Duodenal mucosa (tissue), 2 donors: Measurements from ENCODE around the gene CELF4.

Experiments used
- H3K27ac ChIP-seq: one replicate; pipeline ENCODE4 v1.7.0; 2013; ENCODE audit warnings: low read depth, low read length
- H3K27me3 ChIP-seq, 2 donors: one replicate each; pipeline ENCODE4 v1.7.0; 2013; ENCODE audit warnings: low read length in 2 of 2, control low read depth in 1 of 2; ENCODE audit not compliant: insufficient read depth in 2 of 2, control insufficient read depth in 1 of 2
- H3K36me3 ChIP-seq, 2 donors: one replicate each; pipeline ENCODE4 v1.7.0; 2013; ENCODE audit warnings: low read length in 2 of 2, control low read depth in 1 of 2; ENCODE audit not compliant: insufficient read depth in 2 of 2, control insufficient read depth in 1 of 2
- H3K4me1 ChIP-seq, 2 donors: one replicate each; pipeline ENCODE4 v1.7.0; 2013; ENCODE audit warnings: low read length in 2 of 2, control low read depth in 1 of 2; ENCODE audit not compliant: insufficient read depth in 2 of 2, control insufficient read depth in 1 of 2
- H3K4me3 ChIP-seq, 2 donors: one replicate each; pipeline ENCODE4 v1.7.0; 2013; ENCODE audit warnings: low read length in 2 of 2, low read depth in 1 of 2
- H3K9ac ChIP-seq, 2 donors: one replicate each; pipeline ENCODE4 v1.7.0; 2013; ENCODE audit warnings: low read length in 2 of 2, low read depth in 1 of 2
- H3K9me3 ChIP-seq, 2 donors: one replicate each; pipeline ENCODE4 v1.7.0; 2013; ENCODE audit warnings: low read length in 2 of 2, control low read depth in 1 of 2; ENCODE audit not compliant: control insufficient read depth in 1 of 2

The CELF4 gene

DNA sequence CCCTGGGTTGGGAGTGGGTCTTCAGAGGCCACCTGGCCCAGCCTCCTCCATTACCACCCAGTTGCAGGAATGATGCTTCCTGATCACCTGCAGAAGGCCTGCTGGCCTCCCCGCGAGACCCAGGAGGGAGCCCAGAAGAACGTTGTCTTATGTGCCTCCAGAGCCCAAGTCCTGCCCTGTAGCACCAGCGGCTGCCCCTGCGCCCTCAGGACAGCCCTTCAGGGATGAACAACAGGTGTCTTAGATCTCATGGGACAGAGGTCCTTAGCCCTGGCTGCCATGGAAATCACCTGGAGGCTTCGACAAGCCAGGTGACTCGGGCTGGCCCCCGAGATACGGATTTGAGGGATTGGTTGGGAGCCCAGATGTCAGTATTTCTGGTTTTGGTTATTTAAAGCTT lies 278.8 kb downstream of the CELF4 start:
- Histone ChIP-seq H3K27ac (no peak overlapping the region), H3K36me3 (no peaks in the 10 kb centered on the region), H3K4me3 (no peak overlapping the region), H3K27me3 (no peaks in the 10 kb centered on the region), H3K9me3 (no peaks in the 10 kb centered on the region), H3K9ac (no peak overlapping the region), H3K4me1 (no peaks in the 10 kb centered on the region)

DNA sequence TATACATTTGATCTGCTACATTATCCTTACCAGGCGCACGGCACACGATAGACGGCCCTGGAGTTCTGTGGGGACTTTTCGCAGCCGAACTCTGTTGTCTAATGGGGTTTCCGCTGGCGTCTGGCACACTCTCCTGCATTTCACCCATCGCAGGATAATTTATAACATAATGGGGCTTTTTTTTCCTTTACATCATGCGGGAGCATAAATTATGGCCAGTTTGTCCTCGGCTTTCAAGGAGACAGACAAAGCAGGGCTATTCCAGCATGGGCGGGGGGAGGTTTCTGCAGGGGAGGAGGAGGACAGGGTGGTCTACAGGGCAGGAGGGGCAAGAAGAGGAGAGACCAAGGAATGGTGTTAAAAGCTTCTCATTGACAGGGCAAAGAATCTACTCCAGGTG lies 279.8 kb downstream of the CELF4 start:
- Histone ChIP-seq H3K27ac (no peak overlapping the region), H3K9me3 (no peaks in the 10 kb centered on the region), H3K4me3 (no peak overlapping the region), H3K4me1 (no peaks in the 10 kb centered on the region), H3K9ac (no peak overlapping the region), H3K27me3 (no peaks in the 10 kb centered on the region), H3K36me3 (no peaks in the 10 kb centered on the region)

DNA sequence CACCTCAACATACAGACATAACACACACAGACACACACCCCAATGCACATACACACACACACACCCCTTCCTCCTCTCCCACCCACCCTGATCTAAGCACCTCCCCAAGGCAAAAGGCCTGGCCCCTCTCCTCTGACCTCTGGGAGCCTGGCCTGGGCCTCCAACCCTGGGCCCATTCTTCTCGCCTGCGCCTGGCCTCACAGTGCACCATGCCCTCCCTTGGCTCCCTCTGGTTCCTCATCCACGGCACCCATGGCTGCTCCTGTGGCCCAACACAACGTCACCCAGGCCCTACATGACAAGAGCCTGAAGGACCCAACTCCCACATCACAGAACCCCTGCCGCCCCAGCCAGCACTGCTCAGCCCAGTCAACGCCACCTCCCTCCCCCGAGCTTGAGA lies 281.3 kb downstream of the CELF4 start:
- no peak overlapping the region for H3K4me3 ChIP-seq
- H3K4me1 ChIP-seq = no peaks in the 10 kb centered on the region
- no peaks in the 10 kb centered on the region for H3K36me3 ChIP-seq
- no peak overlapping the region for H3K27ac ChIP-seq
- H3K9me3 ChIP-seq = no peaks in the 10 kb centered on the region
- H3K9ac ChIP-seq = no peak overlapping the region
- no peaks in the 10 kb centered on the region for H3K27me3 ChIP-seq

GRCh38 chr18:37282386-37283037 lies 283.1 kb downstream of the CELF4 start:
- H3K9ac ChIP-seq = no peak overlapping the region
- no peaks in the 10 kb centered on the region for H3K27me3 ChIP-seq
- H3K27ac ChIP-seq = no peak overlapping the region
- no peaks in the 10 kb centered on the region for H3K4me1 ChIP-seq
- no peaks in the 10 kb centered on the region for H3K36me3 ChIP-seq
- no peaks in the 10 kb centered on the region for H3K9me3 ChIP-seq
- H3K4me3 ChIP-seq = no peak overlapping the region

- Histone ChIP-seq H3K27me3 (no peaks in the 10 kb centered on the region), H3K36me3 (no peaks in the 10 kb centered on the region), H3K9ac (no peak overlapping the region), H3K4me1 (no peaks in the 10 kb centered on the region), H3K9me3 (no peaks in the 10 kb centered on the region), H3K4me3 (no peak overlapping the region), H3K27ac (no peak overlapping the region)
Observed at GRCh38 chr18:37280701-37281393, 284.8 kb downstream of the CELF4 start.

DNA sequence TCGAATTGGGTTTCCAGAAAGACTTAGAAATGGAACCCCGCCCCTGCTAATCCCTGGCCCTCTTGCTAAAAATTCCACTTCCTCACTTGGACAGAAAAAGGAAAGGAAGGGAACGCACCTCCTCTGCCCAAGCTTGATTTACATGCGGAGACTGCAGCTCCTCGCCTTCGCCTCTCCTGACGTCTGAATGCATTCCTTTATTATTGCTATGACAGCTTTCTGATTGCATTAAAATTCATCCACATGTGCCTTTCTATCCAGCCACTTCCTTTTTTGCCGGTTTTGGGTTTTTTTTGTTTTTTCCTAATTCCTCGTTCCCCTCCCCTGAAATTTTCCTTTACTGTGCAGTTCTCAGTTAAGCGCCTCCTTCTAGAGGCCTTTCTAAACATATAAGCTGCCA lies 287.8 kb downstream of the CELF4 start:
- H3K9me3 ChIP-seq = no peaks in the 10 kb centered on the region
- H3K27me3 ChIP-seq = no peaks in the 10 kb centered on the region
- no peak overlapping the region for H3K27ac ChIP-seq
- H3K9ac ChIP-seq = no peak overlapping the region
- H3K36me3 ChIP-seq = no peaks in the 10 kb centered on the region
- H3K4me1 ChIP-seq = no peaks in the 10 kb centered on the region
- H3K4me3 ChIP-seq = no peak overlapping the region

GRCh38 chr18:37276111-37276890 lies 289.3 kb downstream of the CELF4 start:
- no peak overlapping the region for H3K27ac ChIP-seq
- H3K4me1 ChIP-seq = no peaks in the 10 kb centered on the region
- no peaks in the 10 kb centered on the region for H3K36me3 ChIP-seq
- H3K9me3 ChIP-seq = no peaks in the 10 kb centered on the region
- no peaks in the 10 kb centered on the region for H3K27me3 ChIP-seq
- no peak overlapping the region for H3K4me3 ChIP-seq
- no peak overlapping the region for H3K9ac ChIP-seq

DNA sequence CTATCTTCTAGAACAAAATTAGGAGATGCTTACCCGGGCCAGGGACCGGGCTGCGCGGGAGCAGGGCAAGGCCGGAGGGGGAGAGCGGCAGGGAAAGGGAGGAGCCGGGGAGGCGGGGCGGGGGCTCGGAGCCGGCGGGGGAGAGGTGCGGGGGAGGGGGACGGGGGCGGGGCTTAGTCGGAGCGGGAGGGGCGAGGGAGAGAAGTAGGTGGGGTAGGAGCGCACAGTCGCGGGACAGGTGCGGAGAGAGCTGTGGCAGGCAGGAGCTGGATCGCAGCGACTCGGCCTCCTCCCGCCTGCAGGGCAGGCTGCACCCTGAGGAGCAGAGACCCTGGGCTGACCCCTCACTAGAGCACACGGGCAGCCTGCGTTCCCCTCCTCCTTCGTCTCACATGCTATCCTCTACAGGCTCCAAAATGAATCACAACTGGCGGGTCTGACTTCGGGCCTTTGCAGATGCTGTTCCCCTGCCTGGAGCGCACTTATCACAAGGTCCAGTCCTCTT lies 290.3 kb downstream of the CELF4 start:
- H3K27me3 ChIP-seq = no peaks in the 10 kb centered on the region
- H3K4me3 ChIP-seq = no peak overlapping the region
- no peaks in the 10 kb centered on the region for H3K36me3 ChIP-seq

GRCh38 chr18:37274309-37275236 lies 291.0 kb downstream of the CELF4 start:
- no peak overlapping the region for H3K9ac ChIP-seq
- H3K4me1 ChIP-seq = no peaks in the 10 kb centered on the region
- no peaks in the 10 kb centered on the region for H3K27me3 ChIP-seq
- H3K4me3 ChIP-seq = no peak overlapping the region
- no peaks in the 10 kb centered on the region for H3K9me3 ChIP-seq
- no peak overlapping the region for H3K27ac ChIP-seq
- H3K36me3 ChIP-seq = no peaks in the 10 kb centered on the region

More for the DNA sequence above, 290.3 kb downstream of the CELF4 start:
- Histone ChIP-seq H3K4me1 (no peaks in the 10 kb centered on the region), H3K9me3 (no peaks in the 10 kb centered on the region), H3K27ac (no peak overlapping the region), H3K9ac (no peak overlapping the region)
